Hepatocyte (in vitro differentiated cells): ENCODE measurements around the gene POU3F1.

Experiments used
- EZH2 ChIP-seq: fragments of 200-600 bp; sonication (generic); IDR thresholded peaks from 2 replicates; pipeline ENCODE4 v1.6.1; 2016; ENCODE audit warnings: antibody characterized with exemption, mild to moderate bottlenecking, borderline replicate concordance
- EZH2phosphoT487 ChIP-seq: fragments of 200-600 bp; sonication (generic); IDR thresholded peaks from one replicate; pipeline ENCODE4 v1.6.1; 2018; ENCODE audit warnings: antibody characterized with exemption, mild to moderate bottlenecking, low read depth, moderate library complexity; ENCODE audit not compliant: unreplicated experiment, severe bottlenecking
- TF ChIP-seq, protein P1 (sequence below): fragments of 200-600 bp; sonication (generic); IDR thresholded peaks from 2 replicates; pipeline ENCODE4 v1.5.1; 2016; ENCODE audit warnings: antibody characterized with exemption, mild to moderate bottlenecking; ENCODE audit not compliant: poor library complexity

DNA sequence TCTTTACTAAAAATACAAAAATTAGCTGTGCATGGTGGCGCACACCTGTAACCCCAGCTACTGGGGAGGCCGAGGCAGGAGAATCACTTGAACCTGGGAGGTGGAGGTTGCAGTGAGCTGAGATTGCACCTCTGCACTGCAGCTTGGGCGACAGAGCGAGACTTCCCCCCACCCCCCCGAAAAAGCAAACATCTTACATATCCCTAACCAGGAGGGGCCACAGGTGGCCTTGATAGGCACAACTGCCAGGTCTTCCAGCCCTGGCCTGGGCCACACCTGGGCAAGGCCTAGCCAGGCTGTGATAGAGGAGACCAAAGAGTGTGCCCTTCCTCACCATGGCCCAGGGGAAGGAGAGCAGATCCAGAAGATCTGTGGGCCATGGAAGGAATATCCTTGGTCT lies 28.6 kb upstream of the POU3F1 start:
- TF ChIP-seq, protein P1, sequence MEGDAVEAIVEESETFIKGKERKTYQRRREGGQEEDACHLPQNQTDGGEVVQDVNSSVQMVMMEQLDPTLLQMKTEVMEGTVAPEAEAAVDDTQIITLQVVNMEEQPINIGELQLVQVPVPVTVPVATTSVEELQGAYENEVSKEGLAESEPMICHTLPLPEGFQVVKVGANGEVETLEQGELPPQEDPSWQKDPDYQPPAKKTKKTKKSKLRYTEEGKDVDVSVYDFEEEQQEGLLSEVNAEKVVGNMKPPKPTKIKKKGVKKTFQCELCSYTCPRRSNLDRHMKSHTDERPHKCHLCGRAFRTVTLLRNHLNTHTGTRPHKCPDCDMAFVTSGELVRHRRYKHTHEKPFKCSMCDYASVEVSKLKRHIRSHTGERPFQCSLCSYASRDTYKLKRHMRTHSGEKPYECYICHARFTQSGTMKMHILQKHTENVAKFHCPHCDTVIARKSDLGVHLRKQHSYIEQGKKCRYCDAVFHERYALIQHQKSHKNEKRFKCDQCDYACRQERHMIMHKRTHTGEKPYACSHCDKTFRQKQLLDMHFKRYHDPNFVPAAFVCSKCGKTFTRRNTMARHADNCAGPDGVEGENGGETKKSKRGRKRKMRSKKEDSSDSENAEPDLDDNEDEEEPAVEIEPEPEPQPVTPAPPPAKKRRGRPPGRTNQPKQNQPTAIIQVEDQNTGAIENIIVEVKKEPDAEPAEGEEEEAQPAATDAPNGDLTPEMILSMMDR: no peak
- TF ChIP-seq EZH2phosphoT487: no peak
- TF ChIP-seq EZH2: no peak
